Parathyroid adenoma (tissue), 2 donors: ENCODE results near the gene MIER2.

Source experiments
- H2AFZ ChIP-seq: fragments of 300-600 bp; sonication (generic); one replicate; pipeline ENCODE4 v1.7.0; 2017; ENCODE audit warnings: antibody characterized with exemption, mild to moderate bottlenecking
- H3K27ac ChIP-seq: fragments of 300-600 bp; sonication (generic); one replicate; pipeline ENCODE4 v1.7.0; 2017
- H3K27me3 ChIP-seq: fragments of 300-600 bp; sonication (generic); one replicate; pipeline ENCODE4 v1.7.0; 2017; ENCODE audit warnings: low read length; ENCODE audit not compliant: control insufficient read depth, insufficient read depth
- H3K36me3 ChIP-seq: fragments of 300-600 bp; sonication (generic); one replicate; pipeline ENCODE4 v1.7.0; 2017; ENCODE audit warnings: low read length; ENCODE audit not compliant: control insufficient read depth, insufficient read depth
- H3K4me1 ChIP-seq: fragments of 300-600 bp; sonication (generic); one replicate; pipeline ENCODE4 v1.7.0; 2017; ENCODE audit warnings: control low read depth
- H3K4me2 ChIP-seq: fragments of 300-600 bp; sonication (generic); one replicate; pipeline ENCODE4 v1.7.0; 2017; ENCODE audit warnings: low read length
- H3K4me3 ChIP-seq: fragments of 300-600 bp; sonication (generic); one replicate; pipeline ENCODE4 v1.7.0; 2017; ENCODE audit warnings: low read depth, low read length
- H3K79me2 ChIP-seq: fragments of 300-600 bp; sonication (generic); one replicate; pipeline ENCODE4 v1.7.0; 2017; ENCODE audit warnings: control low read depth
- H3K9ac ChIP-seq: fragments of 300-600 bp; sonication (generic); one replicate; pipeline ENCODE4 v1.7.0; 2017; ENCODE audit warnings: mild to moderate bottlenecking
- H3K9me3 ChIP-seq: fragments of 300-600 bp; sonication (generic); one replicate; pipeline ENCODE4 v1.7.0; 2017; ENCODE audit warnings: low read length; ENCODE audit not compliant: control insufficient read depth
- TF ChIP-seq, protein P1 (sequence below): fragments of 300-600 bp; sonication (generic); IDR thresholded peaks from one replicate; pipeline ENCODE4 v1.7.0; 2017; ENCODE audit warnings: antibody characterized with exemption, mild to moderate bottlenecking
- donor health status: primary hyperparathyroidism.

MIER2 gene

DNA sequence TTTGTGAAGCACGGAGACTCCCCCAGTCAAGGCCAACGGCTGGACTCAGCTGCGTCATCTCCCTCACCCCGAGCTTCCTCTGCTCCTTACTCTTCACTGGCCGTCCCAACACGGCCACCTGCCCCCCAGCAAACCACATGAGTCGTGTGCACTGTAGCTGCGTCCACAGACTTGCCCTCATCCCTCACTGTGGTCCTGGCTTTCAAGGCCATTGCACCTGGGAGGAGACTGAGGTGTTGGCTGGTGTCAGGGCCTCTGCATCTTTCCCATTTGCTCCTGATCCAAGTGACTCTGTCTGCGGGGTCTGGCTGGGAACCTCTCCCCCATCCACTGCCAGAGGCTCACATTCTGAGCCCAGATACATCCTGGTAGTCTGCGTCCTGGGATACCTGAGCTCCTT is 64.9 kb downstream of the MIER2 start:
- Histone ChIP-seq H3K79me2 (no peaks in the 10 kb centered on the region), H3K27me3 (no peaks in the 10 kb centered on the region), H3K27ac (no peak overlapping the region), H3K4me1 (no peaks in the 10 kb centered on the region), H3K4me2 (no peak overlapping the region), H3K9me3 (no peaks in the 10 kb centered on the region), H3K9ac (no peak overlapping the region), H3K4me3 (no peak overlapping the region), H2AFZ (no peak overlapping the region), H3K36me3 (no peaks in the 10 kb centered on the region)
- TF ChIP-seq, protein P1, sequence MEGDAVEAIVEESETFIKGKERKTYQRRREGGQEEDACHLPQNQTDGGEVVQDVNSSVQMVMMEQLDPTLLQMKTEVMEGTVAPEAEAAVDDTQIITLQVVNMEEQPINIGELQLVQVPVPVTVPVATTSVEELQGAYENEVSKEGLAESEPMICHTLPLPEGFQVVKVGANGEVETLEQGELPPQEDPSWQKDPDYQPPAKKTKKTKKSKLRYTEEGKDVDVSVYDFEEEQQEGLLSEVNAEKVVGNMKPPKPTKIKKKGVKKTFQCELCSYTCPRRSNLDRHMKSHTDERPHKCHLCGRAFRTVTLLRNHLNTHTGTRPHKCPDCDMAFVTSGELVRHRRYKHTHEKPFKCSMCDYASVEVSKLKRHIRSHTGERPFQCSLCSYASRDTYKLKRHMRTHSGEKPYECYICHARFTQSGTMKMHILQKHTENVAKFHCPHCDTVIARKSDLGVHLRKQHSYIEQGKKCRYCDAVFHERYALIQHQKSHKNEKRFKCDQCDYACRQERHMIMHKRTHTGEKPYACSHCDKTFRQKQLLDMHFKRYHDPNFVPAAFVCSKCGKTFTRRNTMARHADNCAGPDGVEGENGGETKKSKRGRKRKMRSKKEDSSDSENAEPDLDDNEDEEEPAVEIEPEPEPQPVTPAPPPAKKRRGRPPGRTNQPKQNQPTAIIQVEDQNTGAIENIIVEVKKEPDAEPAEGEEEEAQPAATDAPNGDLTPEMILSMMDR: no peak

DNA sequence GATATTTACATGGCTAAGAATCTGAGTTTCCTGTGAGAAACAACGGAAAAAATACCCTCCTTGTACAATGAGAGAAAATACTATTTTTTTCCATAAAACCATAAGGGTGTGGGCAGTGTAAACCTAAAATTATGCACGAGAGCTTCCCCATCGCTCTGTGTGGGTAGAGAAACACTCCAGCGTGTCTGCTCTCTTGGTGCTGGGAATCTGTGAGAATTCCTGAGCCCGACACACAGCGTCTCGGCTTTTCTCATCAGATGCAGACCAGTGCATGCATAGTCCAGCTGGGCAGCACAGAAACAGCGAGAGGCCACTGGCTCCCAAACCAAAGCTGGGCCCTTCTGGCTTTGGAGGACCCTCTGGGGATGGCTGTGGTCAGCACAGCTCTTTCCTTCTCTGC is 65.4 kb downstream of the MIER2 start:
- Histone ChIP-seq H3K4me1 (no peaks in the 10 kb centered on the region), H3K27ac (no peak overlapping the region), H3K4me2 (no peak overlapping the region), H3K79me2 (no peaks in the 10 kb centered on the region), H3K9me3 (no peaks in the 10 kb centered on the region), H3K36me3 (no peaks in the 10 kb centered on the region), H2AFZ (no peak overlapping the region), H3K4me3 (no peak overlapping the region), H3K9ac (no peak overlapping the region), H3K27me3 (no peaks in the 10 kb centered on the region)
- TF ChIP-seq, protein P1: no peak

DNA sequence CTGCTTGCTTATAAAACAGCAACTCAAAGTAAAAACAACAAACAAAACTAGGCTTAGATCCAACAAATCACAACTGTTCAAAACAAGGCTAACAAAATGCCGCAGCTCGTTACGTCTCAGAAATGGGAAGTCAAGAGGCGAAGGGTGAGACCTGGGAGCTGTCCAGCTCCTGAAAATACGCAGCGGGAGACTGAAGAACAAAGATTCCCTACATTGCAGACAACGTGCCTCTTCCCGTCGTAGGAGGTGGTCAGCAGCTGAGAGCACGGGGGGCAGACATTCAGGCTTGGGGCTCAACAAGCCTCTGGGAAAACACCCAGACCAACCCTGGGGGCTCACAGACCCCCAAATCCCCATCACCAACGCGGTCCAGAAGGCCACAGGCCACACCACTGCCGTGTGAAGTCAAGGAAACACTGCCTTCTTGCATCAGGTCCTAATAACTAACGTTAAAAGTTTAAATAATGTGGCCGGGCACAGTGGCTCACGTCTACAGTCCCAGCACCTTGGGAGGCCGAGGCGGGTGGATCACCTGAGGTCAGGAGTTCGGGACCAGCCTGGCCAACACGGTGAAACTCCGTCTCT is 66.9 kb downstream of the MIER2 start:
- H2AFZ ChIP-seq: no peak overlapping the region
- H3K27me3 ChIP-seq: no peaks in the 10 kb centered on the region
- no peaks in the 10 kb centered on the region for H3K4me1 ChIP-seq
- no peaks in the 10 kb centered on the region for H3K9me3 ChIP-seq
- no peak overlapping the region for H3K27ac ChIP-seq
- no peak overlapping the region for H3K4me3 ChIP-seq
- no peaks in the 10 kb centered on the region for H3K36me3 ChIP-seq
- H3K9ac ChIP-seq: no peak overlapping the region
- H3K4me2 ChIP-seq: no peak overlapping the region
- no peaks in the 10 kb centered on the region for H3K79me2 ChIP-seq
- TF ChIP-seq, protein P1: no peak

DNA sequence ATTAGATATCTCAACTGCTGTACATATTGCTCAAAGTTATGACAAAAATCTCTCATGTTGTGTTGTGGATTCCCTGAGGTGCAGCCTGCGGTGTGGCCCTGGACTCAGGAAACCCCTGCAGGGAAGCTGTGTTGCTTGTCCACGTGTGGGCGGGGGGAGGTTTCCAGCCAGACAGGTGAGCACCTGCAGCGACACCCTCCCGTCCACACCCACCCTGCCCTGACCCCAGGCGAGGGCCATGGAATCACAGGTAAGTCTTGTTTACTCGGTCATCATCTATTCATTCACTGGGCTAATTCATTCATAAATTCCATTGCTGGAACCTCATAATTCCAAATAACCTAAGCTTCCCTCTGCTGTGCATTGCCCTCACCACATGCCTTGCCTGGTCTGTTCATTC is 67.5 kb downstream of the MIER2 start:
- Histone ChIP-seq H3K27ac (no peak overlapping the region), H3K9me3 (no peaks in the 10 kb centered on the region), H3K79me2 (no peaks in the 10 kb centered on the region), H3K4me2 (no peak overlapping the region), H2AFZ (no peak overlapping the region), H3K27me3 (no peaks in the 10 kb centered on the region), H3K4me3 (no peak overlapping the region), H3K9ac (no peak overlapping the region), H3K4me1 (no peaks in the 10 kb centered on the region), H3K36me3 (no peaks in the 10 kb centered on the region)
- TF ChIP-seq, protein P1: no peak

DNA sequence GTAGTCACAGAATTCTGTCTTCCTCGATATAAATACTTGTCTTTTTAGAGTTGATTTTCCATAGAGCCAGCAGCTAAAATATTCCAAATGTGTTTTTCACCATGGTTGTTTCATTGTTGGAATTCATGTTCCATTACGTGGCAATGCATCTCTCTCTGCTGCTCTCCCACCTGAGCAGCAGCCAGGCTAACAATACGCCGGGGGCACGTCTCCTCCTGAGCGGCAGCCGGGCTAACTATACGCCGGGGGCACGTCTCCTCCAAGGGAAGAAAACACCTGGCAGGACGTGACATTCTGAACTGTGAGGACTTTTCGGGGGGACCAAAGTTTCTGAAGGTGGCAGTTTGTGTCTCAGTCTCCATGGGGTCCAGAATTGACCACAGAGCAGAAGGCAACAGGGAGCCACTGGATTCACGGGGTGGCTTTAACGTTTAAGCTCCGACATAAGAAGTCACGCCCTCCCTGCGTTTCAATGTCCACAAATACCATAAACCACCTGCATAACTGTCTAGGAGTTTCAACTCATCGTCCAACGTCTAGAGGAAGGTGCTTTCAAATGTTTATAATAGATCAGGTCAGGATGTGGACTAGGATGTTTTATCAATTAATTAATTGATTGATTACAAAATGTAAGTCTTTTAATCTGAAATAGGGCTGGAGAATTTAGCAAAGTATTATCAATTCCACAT is 68.5 kb downstream of the MIER2 start:
- H3K36me3 ChIP-seq: no peaks in the 10 kb centered on the region
- no peak overlapping the region for H3K9ac ChIP-seq
- H3K27me3 ChIP-seq: no peaks in the 10 kb centered on the region
- H3K79me2 ChIP-seq: no peaks in the 10 kb centered on the region
- H3K9me3 ChIP-seq: no peaks in the 10 kb centered on the region
- no peak overlapping the region for H3K27ac ChIP-seq
- no peaks in the 10 kb centered on the region for H3K4me1 ChIP-seq
- H3K4me3 ChIP-seq: no peak overlapping the region
- TF ChIP-seq, protein P1: no peak
- H3K4me2 ChIP-seq: no peak overlapping the region
- H2AFZ ChIP-seq: no peak overlapping the region
